K562 (cell line): ENCODE data around the gene MCM9. TPM values are rescaled to one million over a fixed set of nuclear protein-coding genes. Genes with fewer than 3 reads are reported as not detected.

Experiments used
- ATAC-seq: fragments of 200-7000 bp; cut with Tn5 transposase; 3 replicates; pipeline ENCODE4 v1.9.1; 2020; ENCODE audit warnings: moderate library complexity
- BruUV-seq: library from RNA; stranded (reverse); fragments of 400-500 nt; replicated peaks from 2 replicates; lab custom pipeline; 2021; lab: Mats Ljungman, UMichigan
- CTCF ChIA-PET: fragments of 300-600 bp; formaldehyde crosslinking; extraction: SDS; loops from one replicate; lab custom pipeline; 2021; ENCODE audit warnings: low intra/inter-chr PET ratio; lab: Yijun Ruan, JAX
- POLR2A ChIA-PET: fragments of 300-600, 350-650 bp; sonication (Branson Sonifier 250); formaldehyde crosslinking; extraction: SDS; loops from one replicate; lab custom pipeline; 2021; ENCODE audit warnings: antibody characterized with exemption, inconsistent platforms; lab: Yijun Ruan, JAX
- DNase-seq, 4 experiments: peaks; one replicate each; pipeline versions ENCODE4 v3.0.0 to v3.0.0-alpha.2; 2011 to 2018; ENCODE audit warnings: low spot score in 3 of 4, mixed read lengths in 3 of 4; ENCODE audit errors: extremely low read depth in 1 of 4
- FAIRE-seq: peaks from 2 replicates; lab custom pipeline; 2011; peaks lifted over from hg19 to GRCh38; lab: Jason Lieb, UNC
- H2AFZ ChIP-seq: 2 replicates; pipeline ENCODE4 v1.6.0; 2011; ENCODE audit warnings: low read depth, low read length, control low read depth, inconsistent platforms
- H3K27ac ChIP-seq: fragments of 200-600 bp; 3 replicates; pipeline ENCODE4 v1.8.0; 2011; ENCODE audit warnings: low read depth, mild to moderate bottlenecking, control low read depth, inconsistent platforms, low read length, moderate library complexity, mixed read lengths; ENCODE audit errors: extremely low read depth
- H3K27me3 ChIP-seq, 2 experiments: fragments of 300-600 bp in 1 of 2; 2 replicates in 1 of 2; 3 replicates in 1 of 2; pipeline versions ENCODE4 v1.6.0 to v1.8.0; 2011; ENCODE audit warnings: inconsistent platforms in 2 of 2, low read length in 2 of 2, mild to moderate bottlenecking in 1 of 2, mixed read lengths in 1 of 2, moderate library complexity in 1 of 2; ENCODE audit not compliant: control insufficient read depth in 2 of 2, insufficient read depth in 2 of 2
- H3K36me3 ChIP-seq: fragments of 300-600 bp; 3 replicates; pipeline ENCODE4 v1.8.0; 2011; ENCODE audit warnings: mild to moderate bottlenecking, low read length, inconsistent platforms; ENCODE audit not compliant: control insufficient read depth, insufficient read depth
- H3K4me1 ChIP-seq, 2 experiments: fragments of 200-600 bp in 1 of 2; replicated peaks in 1 of 2; 2 replicates in 1 of 2; 3 replicates in 1 of 2; pipeline versions ENCODE4 v1.5.1 to v1.8.0; 2011; ENCODE audit warnings: inconsistent platforms in 2 of 2, low read length in 2 of 2, mild to moderate bottlenecking in 1 of 2, mixed read lengths in 1 of 2, moderate library complexity in 1 of 2; ENCODE audit not compliant: control insufficient read depth in 2 of 2, insufficient read depth in 2 of 2
- H3K4me2 ChIP-seq: 2 replicates; pipeline ENCODE4 v1.6.1; 2011; ENCODE audit warnings: low read length, control low read depth, inconsistent platforms, mixed read lengths; ENCODE audit not compliant: insufficient read depth
- H3K4me3 ChIP-seq: fragments of 200-600 bp; sonication (generic), shearing (Covaris generic); 2 replicates; pipeline ENCODE4 v1.5.1; 2016; ENCODE audit warnings: control low read depth, inconsistent platforms
- H3K79me2 ChIP-seq: fragments of 200-600 bp; 3 replicates; pipeline ENCODE4 v1.8.0; 2011; ENCODE audit warnings: low read length, inconsistent platforms; ENCODE audit not compliant: control insufficient read depth, insufficient read depth
- H3K9ac ChIP-seq, 2 experiments: 2 replicates each; pipeline versions ENCODE4 v1.6.0 to v1.6.1; 2011; ENCODE audit warnings: low read depth in 2 of 2, low read length in 2 of 2, control low read depth in 1 of 2, inconsistent platforms in 1 of 2, mild to moderate bottlenecking in 1 of 2, mixed read lengths in 1 of 2; ENCODE audit not compliant: insufficient read depth in 1 of 2
- H3K9me1 ChIP-seq: one replicate; pipeline ENCODE4 v1.6.0; 2011; ENCODE audit warnings: inconsistent platforms, mild to moderate bottlenecking, low read length, moderate library complexity; ENCODE audit not compliant: control insufficient read depth, insufficient read depth
- H3K9me3 ChIP-seq: replicated peaks from 2 replicates; pipeline ENCODE4 v1.5.1; 2011; ENCODE audit warnings: low read depth, low read length, inconsistent platforms; ENCODE audit not compliant: control insufficient read depth, insufficient read depth
- H4K20me1 ChIP-seq: replicated peaks from 2 replicates; pipeline ENCODE4 v1.6.1; 2011; ENCODE audit warnings: low read length, inconsistent platforms, mixed read lengths; ENCODE audit not compliant: control insufficient read depth, insufficient read depth
- ARHGAP35 ChIP-seq: fragments of 450-650 bp; IDR thresholded peaks from 2 replicates; pipeline ENCODE4 v1.6.1; 2018; ENCODE audit not compliant: partially characterized antibody
- TEAD1 ChIP-seq, 2 experiments: fragments of 450-650 bp in 1 of 2; sonication (generic) in 1 of 2; formaldehyde crosslinking; IDR thresholded peaks; 2 replicates each; pipeline versions ENCODE4 v1.4.0 to v1.8.0; 2020 to 2022; ENCODE audit warnings: mild to moderate bottlenecking in 2 of 2, missing genetic modification reagents in 1 of 2
- ZBTB1 ChIP-seq: sonication (generic); formaldehyde crosslinking; IDR thresholded peaks from 2 replicates; pipeline ENCODE4 v1.8.1; 2023; ENCODE audit warnings: missing genetic modification reagents, low read depth, mild to moderate bottlenecking, borderline replicate concordance
- ZNF318 ChIP-seq, 2 experiments: fragments of 450-650 bp; IDR thresholded peaks; 2 replicates each; pipeline ENCODE4 v1.6.1; 2016; ENCODE audit warnings: mild to moderate bottlenecking in 2 of 2, borderline replicate concordance in 1 of 2, low read depth in 1 of 2, moderate library complexity in 1 of 2
- WGBS: fragments of 100-300 bp; shearing (Covaris generic); methylation state at CpG from one replicate; pipeline ENCODE4 v1.1.6; 2016; ENCODE audit warnings: low coverage, mixed read lengths; ENCODE audit not compliant: insufficient coverage; ENCODE audit errors: missing lambda C conversion rate; 5-methylcytosine and 5-hydroxymethylcytosine counted together
- in situ Hi-C: fragments of 300-500 bp; cut with MboI; formaldehyde crosslinking; loops from 4 replicates; pipeline ENCODE4 v1.15.0; 2018; ENCODE audit warnings: inconsistent platforms, mixed read lengths
- intact Hi-C: fragments of 100-400 bp; cut with micrococcal nuclease; formaldehyde crosslinking; loops from 2 replicates; pipeline ENCODE4 v1.14.2; 2022
- polyA plus RNA-seq, 8 experiments: library from polyadenylated mRNA; depleted of rRNA in 4 of 8; stranded (reverse) in 5 of 8; unstranded in 3 of 8; fragments of >200 nt; fragmentation: Nextera tagmentation in 2 of 8; fragmentation: Illumina TruSeq in 1 of 8; extraction: Ambion mirVana in 2 of 8; extraction: Trizol in 1 of 8; gene quantifications; 2 replicates each; pipeline versions ENCODE4 v1.2.1 to v1.2.3, GENCODE V29; 2011 to 2014; ENCODE audit warnings: inconsistent platforms in 1 of 8, missing spikeins in 1 of 8
- total RNA-seq, 7 experiments: library from RNA; depleted of rRNA in 6 of 7; stranded (reverse); fragments of >200 nt in 6 of 7; fragmentation: Illumina TruSeq in 2 of 7; extraction: Trizol in 2 of 7; gene quantifications; 2 replicates each; pipeline versions ENCODE4 v1.2.1 to v1.2.3, GENCODE V29; 2011 to 2021; ENCODE audit warnings: low replicate concordance in 1 of 7

The MCM9 gene
- total and polyA plus RNA-seq, 9 of the 15 experiments (the other 6 are each of a cell fraction or from before 2014, with no cell fraction given) = 4.8 to 16.7 (median 11.6) TPM

DNA sequence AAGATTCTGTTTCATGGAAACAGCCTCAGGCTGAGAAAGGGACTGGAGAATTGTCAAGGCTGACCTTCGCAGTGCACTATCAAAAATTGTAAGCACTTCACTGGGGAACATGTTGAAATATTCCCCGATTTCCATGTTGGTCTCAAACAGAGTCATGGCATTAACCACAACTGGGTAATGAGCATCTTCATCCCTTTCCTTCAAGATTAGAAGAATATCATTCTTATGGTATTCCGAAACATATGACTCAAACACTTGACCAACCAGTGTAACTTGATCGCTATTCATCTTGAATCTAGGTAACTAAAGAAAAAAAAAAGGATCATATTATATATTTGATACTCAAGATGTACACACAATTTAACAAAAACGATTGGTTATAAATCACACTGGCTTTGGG is 3.5 kb downstream of the MCM9 start:
- no peaks in the 10 kb centered on the region for H3K27me3 ChIP-seq
- no peak overlapping the region for H3K4me3 ChIP-seq
- FAIRE-seq (no peak), ATAC-seq (no peak), DNase-seq (no peak)
- no peaks in the 10 kb centered on the region for H4K20me1 ChIP-seq
- no peak overlapping the region for H2AFZ ChIP-seq
- H3K79me2 ChIP-seq = peaks cover 46% of the 10 kb centered on the region
- H3K4me1 ChIP-seq = peaks cover 8 to 14% of the 10 kb centered on the region in 2 experiments; a peak in 4 of 5 replicates
- in situ Hi-C loops = no loop called here
- H3K36me3 ChIP-seq = peaks cover 48% of the 10 kb centered on the region
- no TSS peak for BruUV-seq
- POLR2A ChIA-PET = interaction anchor here (0.6 kb wide), 1 partner anchor 37 kb away, joined by 4 read pairs; the partner anchor contains the start of gene ASF1A
- H3K27ac ChIP-seq = no peak overlapping the region
- peaks cover 1% of the 10 kb centered on the region for H3K9me3 ChIP-seq
- no peak overlapping the region for H3K9ac ChIP-seq
- 80% methylated on average over 5 of the region's 5 CpGs for WGBS
- CTCF ChIA-PET = no interaction called here
- H3K4me2 ChIP-seq = no peak overlapping the region
- no peak for TF ChIP-seq ZBTB1 (CRISPR knock-in tag)
- TF ChIP-seq ARHGAP35 = no peak
- H3K9me1 ChIP-seq = no peaks in the 10 kb centered on the region
- intact Hi-C loops = loop anchor here (10.0 kb wide), 1 partner anchor 793 kb away; no protein-coding TSS in a partner anchor

GRCh38 chr6:118930680-118931079 is 4.3 kb downstream of the MCM9 start:
- Histone ChIP-seq H3K9me1 (no peaks in the 10 kb centered on the region), H3K79me2 (peaks cover 41% of the 10 kb centered on the region), H2AFZ (no peak overlapping the region), H3K27ac (no peak overlapping the region), H3K9ac (no peak overlapping the region), H3K4me2 (no peak overlapping the region), H4K20me1 (no peaks in the 10 kb centered on the region), H3K4me3 (no peak overlapping the region), H3K27me3 (no peaks in the 10 kb centered on the region), H3K4me1 (peaks cover 8 to 10% of the 10 kb centered on the region in 2 experiments; a peak in 3 of 5 replicates), H3K36me3 (peaks cover 53% of the 10 kb centered on the region), H3K9me3 (no peaks in the 10 kb centered on the region)
- BruUV-seq = no TSS peak
- in situ Hi-C loops = no loop called here
- TF ChIP-seq TEAD1 (CRISPR knock-in tag; IDR thresholded peaks at IDR 0.05) (peak in 1 of 2 experiments; percentile 45; a peak in 1 of 4 replicates), ZNF318 (IDR thresholded peaks at IDR 0.05; ENCODE audit: borderline replicate concordance in 1 of 2, low read depth in 1 of 2) (no peak)
- ChIA-PET POLR2A (interaction anchor here (0.6 kb wide), 1 partner anchor 36 kb away, joined by 4 read pairs; the partner anchor contains the start of gene ASF1A), CTCF (no interaction called here)
- intact Hi-C loops = loop anchor here (10.0 kb wide), 1 partner anchor 794 kb away; no protein-coding TSS in a partner anchor
- ATAC-seq (no peak), DNase-seq (no peak), FAIRE-seq (no peak)
- 96% methylated on average over 3 of the region's 3 CpGs for WGBS
